Measurements from ENCODE around the gene VILL.
"Not testable (repeated sequence)": the region's sequence is repeated elsewhere in the genome, so short reads cannot be mapped to it uniquely, and the experiment has no call there.

The VILL gene

DNA sequence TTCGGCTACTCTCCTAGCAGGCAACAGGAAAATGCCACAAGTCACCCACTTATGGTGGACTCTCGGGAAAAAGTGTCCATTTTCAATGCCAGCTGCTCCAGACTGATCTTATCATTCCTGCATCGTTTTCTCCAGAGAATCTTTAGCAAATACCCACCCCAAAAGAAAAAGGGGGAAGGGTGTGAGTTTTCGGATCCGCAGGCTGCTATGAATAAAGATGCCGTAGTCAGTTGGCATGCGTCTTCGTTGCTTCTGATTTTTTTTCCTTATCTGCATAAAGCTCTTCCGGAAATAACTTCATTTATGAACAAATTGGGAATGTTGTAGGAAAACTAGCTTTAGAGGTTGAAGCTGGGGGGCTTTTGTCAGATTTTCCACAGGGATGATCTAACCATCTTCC is 22.4 kb upstream of the VILL start:
- no peak for DNase-seq (ENCODE audit: low read depth)
- no peak for TF ChIP-seq CTCF (IDR thresholded peaks at IDR 0.05; ENCODE audit: low read depth, low read length, missing control alignments)
- in situ Hi-C loops (cut with HindIII; ENCODE audit: low sequenced_read_pairs), result loop anchor here (25.0 kb wide), 1 partner anchor 531 kb away; no protein-coding TSS in a partner anchor
- no peak overlapping the region for H3K4me3 ChIP-seq (ENCODE audit: low read depth, low read length)

- in situ Hi-C loops (cut with HindIII; ENCODE audit: low sequenced_read_pairs), result loop anchor here (25.0 kb wide), 1 partner anchor 532 kb away; no protein-coding TSS in a partner anchor
- TF ChIP-seq CTCF (IDR thresholded peaks at IDR 0.05; ENCODE audit: low read depth, low read length, missing control alignments), result no peak
- no peak for DNase-seq (ENCODE audit: low read depth)
- H3K4me3 ChIP-seq (ENCODE audit: low read depth, low read length), result no peak overlapping the region
Observed at GRCh38 chr3:37968813-37969595, 21.6 kb upstream of the VILL start.

DNA sequence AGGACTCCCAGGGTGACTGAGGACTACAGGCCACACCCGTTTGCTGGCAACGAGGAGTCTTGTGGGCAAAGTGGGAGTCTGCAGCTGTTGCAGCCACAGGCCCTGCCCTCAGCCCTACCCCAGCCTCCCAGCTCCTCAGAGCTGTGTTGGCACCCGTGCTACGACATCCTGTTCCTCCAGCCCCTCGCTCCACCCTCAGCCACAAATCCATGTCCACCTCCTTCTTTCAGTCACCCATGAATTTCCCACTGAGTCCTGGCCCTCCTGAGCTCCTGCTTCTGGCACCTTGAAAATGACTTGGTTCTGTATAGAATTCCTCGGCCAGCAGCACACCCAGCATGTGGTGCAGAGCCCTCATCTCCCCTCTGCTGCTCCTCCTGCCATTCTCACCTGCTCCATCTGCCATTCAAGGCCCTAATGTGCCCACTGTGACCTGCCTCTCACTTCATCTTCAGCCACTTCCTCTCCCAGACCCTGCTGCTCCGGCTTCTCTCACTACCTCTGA is 20.9 kb upstream of the VILL start:
- H3K4me3 ChIP-seq (ENCODE audit: low read depth, low read length), result no peak overlapping the region
- in situ Hi-C loops (cut with HindIII; ENCODE audit: low sequenced_read_pairs), result loop anchor here (25.0 kb wide), 1 partner anchor 532 kb away; no protein-coding TSS in a partner anchor
- DNase-seq (ENCODE audit: low read depth), result no peak
- no peak for TF ChIP-seq CTCF (IDR thresholded peaks at IDR 0.05; ENCODE audit: low read depth, low read length, missing control alignments)

DNA sequence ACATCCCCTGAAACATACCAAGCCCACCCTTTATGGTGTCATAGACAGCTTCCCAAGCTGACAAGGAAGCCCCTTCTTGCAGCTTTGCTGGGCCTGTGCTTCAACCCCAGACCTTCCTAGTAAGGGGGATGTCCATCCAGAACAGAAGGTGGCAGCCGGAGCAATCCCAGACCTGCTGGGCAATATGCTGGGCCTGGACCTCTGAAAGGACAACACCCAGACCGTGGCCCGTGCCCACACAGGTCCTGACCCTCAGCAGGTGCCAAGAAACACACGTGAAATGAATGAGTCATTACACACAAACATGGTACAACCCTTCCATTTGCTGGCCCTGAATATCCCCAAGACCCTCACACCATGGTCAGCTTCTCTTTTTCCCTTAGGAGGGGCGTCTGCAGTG is 19.8 kb upstream of the VILL start:
- no peak overlapping the region for H3K4me3 ChIP-seq (ENCODE audit: low read depth, low read length)
- TF ChIP-seq CTCF (IDR thresholded peaks at IDR 0.05; ENCODE audit: low read depth, low read length, missing control alignments), result no peak
- no peak for DNase-seq (ENCODE audit: low read depth)
- in situ Hi-C loops (cut with HindIII; ENCODE audit: low sequenced_read_pairs), result loop anchor here (25.0 kb wide), 1 partner anchor 534 kb away; no protein-coding TSS in a partner anchor

GRCh38 chr3:37971467-37971866 is 19.1 kb upstream of the VILL start:
- DNase-seq (ENCODE audit: low read depth), result no peak
- in situ Hi-C loops (cut with HindIII; ENCODE audit: low sequenced_read_pairs), result loop anchor here (25.0 kb wide), 1 partner anchor 534 kb away; no protein-coding TSS in a partner anchor
- no peak for TF ChIP-seq CTCF (IDR thresholded peaks at IDR 0.05; ENCODE audit: low read depth, low read length, missing control alignments)
- no peak overlapping the region for H3K4me3 ChIP-seq (ENCODE audit: low read depth, low read length)

- not testable (repeated sequence) for DNase-seq (ENCODE audit: low read depth); H3K4me3 ChIP-seq (ENCODE audit: low read depth, low read length)
- in situ Hi-C loops (cut with HindIII; ENCODE audit: low sequenced_read_pairs), result loop anchor here (25.0 kb wide), 1 partner anchor 535 kb away; no protein-coding TSS in a partner anchor
Observed at GRCh38 chr3:37972056-37972455, 18.5 kb upstream of the VILL start.

All from astrocyte of the cerebellum (primary cell).